Measurements from ENCODE around the gene TMEM135.
"Not testable (repeated sequence)": the region's sequence is repeated elsewhere in the genome, so short reads cannot be mapped to it uniquely, and the experiment has no call there.

DNA sequence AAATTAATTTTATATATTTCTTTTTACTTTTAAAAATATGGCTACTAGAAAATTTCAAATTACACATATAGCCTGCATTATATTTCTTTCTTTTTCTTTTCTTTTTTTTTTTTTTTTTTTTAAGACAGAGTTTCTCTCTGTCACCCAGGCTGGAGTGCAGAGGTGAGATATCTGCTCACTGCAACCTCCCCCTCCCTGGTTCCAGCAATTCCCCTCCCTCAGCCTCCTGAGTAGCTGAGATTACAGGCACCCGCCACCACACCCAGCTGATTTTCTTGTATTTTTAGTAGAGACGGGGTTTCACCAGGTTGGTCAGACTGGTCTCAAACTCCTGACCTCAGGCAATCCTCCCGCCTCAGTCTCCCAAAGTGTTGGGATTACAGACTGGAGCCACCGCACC is 234.2 kb downstream of the TMEM135 start:
- TF ChIP-seq, protein P1, sequence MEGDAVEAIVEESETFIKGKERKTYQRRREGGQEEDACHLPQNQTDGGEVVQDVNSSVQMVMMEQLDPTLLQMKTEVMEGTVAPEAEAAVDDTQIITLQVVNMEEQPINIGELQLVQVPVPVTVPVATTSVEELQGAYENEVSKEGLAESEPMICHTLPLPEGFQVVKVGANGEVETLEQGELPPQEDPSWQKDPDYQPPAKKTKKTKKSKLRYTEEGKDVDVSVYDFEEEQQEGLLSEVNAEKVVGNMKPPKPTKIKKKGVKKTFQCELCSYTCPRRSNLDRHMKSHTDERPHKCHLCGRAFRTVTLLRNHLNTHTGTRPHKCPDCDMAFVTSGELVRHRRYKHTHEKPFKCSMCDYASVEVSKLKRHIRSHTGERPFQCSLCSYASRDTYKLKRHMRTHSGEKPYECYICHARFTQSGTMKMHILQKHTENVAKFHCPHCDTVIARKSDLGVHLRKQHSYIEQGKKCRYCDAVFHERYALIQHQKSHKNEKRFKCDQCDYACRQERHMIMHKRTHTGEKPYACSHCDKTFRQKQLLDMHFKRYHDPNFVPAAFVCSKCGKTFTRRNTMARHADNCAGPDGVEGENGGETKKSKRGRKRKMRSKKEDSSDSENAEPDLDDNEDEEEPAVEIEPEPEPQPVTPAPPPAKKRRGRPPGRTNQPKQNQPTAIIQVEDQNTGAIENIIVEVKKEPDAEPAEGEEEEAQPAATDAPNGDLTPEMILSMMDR (IDR thresholded peaks at IDR 0.05) = not testable (repeated sequence)
- not testable (repeated sequence) for TF ChIP-seq EZH2 (IDR thresholded peaks at IDR 0.05; ENCODE audit: borderline replicate concordance, insufficient read depth, low read depth, low read length, poor library complexity, severe bottlenecking)
